Activated T-cell treated with anti-CD3 and anti-CD28 coated beads, Interleukin-2, amount 50 U/mL, for 72 hours (primary cell): ENCODE measurements around the gene ANKRD63. TPM values are rescaled to one million over a fixed set of nuclear protein-coding genes. Genes with fewer than 3 reads are reported as not detected.

ENCODE experiments used
- ATAC-seq, 2 donors: fragments of 150-1000 bp; cut with Tn5 transposase; replicated peaks in 1 of 2; 2 replicates each; pipeline ENCODE4 v1.10.0; 2021; ENCODE audit warnings: moderate library complexity in 2 of 2, mild to moderate bottlenecking in 1 of 2
- DNase-seq, 2 donors: peaks; one replicate each; pipeline ENCODE4 v3.0.0; 2021 to 2022; ENCODE audit warnings: mixed read lengths in 1 of 2
- H3K27ac Mint-ChIP-seq: one replicate; pipeline ENCODE4 v1.8.0; 2022; ENCODE audit warnings: mild to moderate bottlenecking, moderate library complexity, mixed read lengths
- H3K27me3 Mint-ChIP-seq: one replicate; pipeline ENCODE4 v1.8.0; 2022; ENCODE audit warnings: low read depth, mixed read lengths
- H3K36me3 Mint-ChIP-seq, 2 donors: one replicate each; pipeline ENCODE4 v1.8.0; 2022; ENCODE audit warnings: mixed read lengths in 2 of 2, mild to moderate bottlenecking in 1 of 2; ENCODE audit not compliant: insufficient read depth in 2 of 2
- H3K4me1 Mint-ChIP-seq: one replicate; pipeline ENCODE4 v1.8.0; 2022; ENCODE audit warnings: low read depth, mixed read lengths
- H3K4me3 Mint-ChIP-seq, 2 donors: one replicate each; pipeline ENCODE4 v1.8.0; 2022; ENCODE audit warnings: mild to moderate bottlenecking in 2 of 2, mixed read lengths in 2 of 2, moderate library complexity in 2 of 2
- H3K9me3 Mint-ChIP-seq, 2 donors: one replicate each; pipeline ENCODE4 v1.8.0; 2022; ENCODE audit warnings: mixed read lengths in 2 of 2
- total RNA-seq, 2 donors: library from RNA; stranded (reverse); gene quantifications; one replicate each; pipeline ENCODE4 v1.2.3, GENCODE V29; 2022

ANKRD63 gene
- total RNA-seq, 2 donors from 2014 or later, result not detected

GRCh38 chr15:40242213-40242599 is 40.7 kb downstream of the ANKRD63 start:
- Mint-ChIP-seq H3K27ac (no peak overlapping the region), H3K9me3 (no peaks in the 10 kb centered on the region), H3K4me1 (peaks cover 5% of the 10 kb centered on the region), H3K36me3 (no peaks in the 10 kb centered on the region), H3K4me3 (no peak overlapping the region), H3K27me3 (peaks cover 24% of the 10 kb centered on the region)
- ATAC-seq (no peak), DNase-seq (no peak)

- H3K36me3 Mint-ChIP-seq, result no peaks in the 10 kb centered on the region
- H3K9me3 Mint-ChIP-seq, result no peaks in the 10 kb centered on the region
- no peak for ATAC-seq
- no peak overlapping the region for H3K27ac Mint-ChIP-seq
- H3K4me3 Mint-ChIP-seq, result no peak overlapping the region
- peaks cover 24% of the 10 kb centered on the region for H3K27me3 Mint-ChIP-seq
- DNase-seq, result no peak
- H3K4me1 Mint-ChIP-seq, result peaks cover 5% of the 10 kb centered on the region
These were observed 41.3 kb downstream of the ANKRD63 start for GRCh38 chr15:40241269-40242212.

DNA sequence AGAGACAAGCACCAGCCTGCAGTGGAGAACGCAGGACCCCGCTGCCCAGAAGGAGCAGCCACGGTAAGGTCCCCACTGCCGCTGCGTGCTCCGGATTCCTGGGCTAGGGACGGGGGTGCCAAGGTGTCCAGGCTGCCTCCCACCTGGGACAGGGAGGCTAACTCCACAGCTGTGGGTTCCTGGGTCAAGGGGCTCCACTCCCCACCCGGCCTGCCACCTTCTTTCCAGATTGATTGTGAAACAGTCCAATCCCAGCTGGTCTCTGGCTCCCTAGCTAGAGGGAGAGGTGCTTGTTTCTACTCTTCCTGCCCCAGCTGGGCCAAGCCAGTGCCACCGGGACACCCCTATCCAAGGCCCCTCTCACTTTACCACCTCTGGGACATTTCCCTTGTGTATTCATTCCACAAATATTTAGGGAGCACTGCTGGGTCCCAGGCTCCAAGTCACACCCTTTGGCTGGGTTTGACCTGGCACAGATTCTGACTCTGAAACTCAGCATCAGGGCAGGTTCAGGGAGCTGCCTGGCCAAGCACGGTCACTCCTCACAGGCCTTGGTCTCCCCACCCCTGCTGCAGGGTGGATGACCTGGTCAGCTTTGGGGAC is 42.1 kb downstream of the ANKRD63 start:
- Mint-ChIP-seq H3K4me1 (peaks cover 5% of the 10 kb centered on the region), H3K27me3 (peaks cover 24% of the 10 kb centered on the region), H3K9me3 (no peaks in the 10 kb centered on the region), H3K36me3 (no peaks in the 10 kb centered on the region), H3K4me3 (no peak overlapping the region), H3K27ac (no peak overlapping the region)
- DNase-seq, result no peak
- no peak for ATAC-seq

GRCh38 chr15:40239693-40240618 is 42.9 kb downstream of the ANKRD63 start:
- peaks cover 5% of the 10 kb centered on the region for H3K4me1 Mint-ChIP-seq
- H3K36me3 Mint-ChIP-seq, result no peaks in the 10 kb centered on the region
- H3K4me3 Mint-ChIP-seq, result no peak overlapping the region
- H3K9me3 Mint-ChIP-seq, result no peaks in the 10 kb centered on the region
- no peak for DNase-seq
- no peak for ATAC-seq
- H3K27me3 Mint-ChIP-seq, result peaks cover 24% of the 10 kb centered on the region
- no peak overlapping the region for H3K27ac Mint-ChIP-seq

DNA sequence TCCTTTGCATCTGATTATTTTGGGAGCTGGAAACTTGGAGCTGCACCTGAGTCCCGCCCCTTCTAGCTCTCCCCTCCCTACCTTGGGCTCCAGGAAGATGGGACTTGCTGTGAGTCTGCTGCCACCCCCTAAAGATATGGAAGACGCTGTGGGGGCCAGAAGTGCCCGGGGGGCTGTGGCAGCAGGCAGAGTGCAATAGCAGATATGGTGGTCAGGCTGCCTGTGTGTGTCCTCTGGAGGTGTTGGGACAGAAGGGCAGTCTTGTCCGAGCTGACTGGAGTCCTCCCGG is 43.5 kb downstream of the ANKRD63 start:
- DNase-seq (no peak), ATAC-seq (no peak)
- H3K27me3 Mint-ChIP-seq, result peaks cover 24% of the 10 kb centered on the region
- no peaks in the 10 kb centered on the region for H3K36me3 Mint-ChIP-seq
- peak overlapping the region; percentile 16 to 47 for H3K4me3 Mint-ChIP-seq
- H3K4me1 Mint-ChIP-seq, result peaks cover 5% of the 10 kb centered on the region
- no peak overlapping the region for H3K27ac Mint-ChIP-seq
- H3K9me3 Mint-ChIP-seq, result no peaks in the 10 kb centered on the region

DNA sequence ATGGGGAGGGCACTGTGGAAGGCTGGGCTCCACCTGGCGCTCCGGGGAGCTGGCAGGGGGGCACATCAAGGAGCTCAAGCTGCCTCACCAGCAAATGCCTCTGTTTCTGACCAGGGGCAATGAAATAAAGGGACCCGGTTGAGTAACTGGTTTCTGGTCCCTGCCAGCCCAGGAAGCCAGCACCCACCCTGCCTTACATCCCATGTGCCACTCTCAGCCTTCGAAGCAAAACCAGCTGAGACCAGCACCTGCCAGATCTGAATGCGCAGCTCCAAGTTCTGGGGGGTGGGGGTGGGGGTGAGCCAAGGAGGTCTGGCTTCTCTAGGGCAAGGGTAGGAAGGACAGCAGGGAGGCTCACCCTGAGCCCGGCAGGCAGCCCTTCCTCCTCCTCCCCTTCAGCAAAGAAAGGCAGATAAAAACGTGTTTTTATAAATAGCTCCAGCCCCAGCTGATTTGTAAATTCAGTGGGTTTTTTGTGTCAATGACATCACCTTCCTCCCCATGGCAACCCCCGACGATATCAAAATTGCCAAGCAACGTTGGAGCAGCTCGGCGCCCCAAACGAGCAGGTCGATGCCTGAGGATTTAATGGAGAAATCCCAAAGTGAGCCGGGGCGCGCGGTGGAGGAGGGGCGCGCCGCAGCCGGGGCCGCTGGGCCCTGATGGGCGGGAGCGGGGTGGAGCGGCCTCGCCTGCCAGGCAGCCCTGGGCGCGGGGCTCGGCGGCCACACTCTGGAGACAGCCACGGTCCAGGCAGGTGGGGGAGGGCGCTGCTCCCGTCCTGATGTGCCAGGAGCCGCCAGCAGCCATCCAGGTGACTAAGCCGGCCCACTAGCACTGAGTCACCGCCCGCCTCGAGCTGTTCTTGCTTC is 44.1 kb downstream of the ANKRD63 start, which contains the start of gene PAK6:
PAK6 (plus strand) TSS at position 532 of the 872 bp plus-strand sequence. CDS start 25,723 bp downstream, outside the sequence.
- peak; percentile 36 to 55 for DNase-seq
- H3K27me3 Mint-ChIP-seq, result peaks cover 24% of the 10 kb centered on the region

DNA sequence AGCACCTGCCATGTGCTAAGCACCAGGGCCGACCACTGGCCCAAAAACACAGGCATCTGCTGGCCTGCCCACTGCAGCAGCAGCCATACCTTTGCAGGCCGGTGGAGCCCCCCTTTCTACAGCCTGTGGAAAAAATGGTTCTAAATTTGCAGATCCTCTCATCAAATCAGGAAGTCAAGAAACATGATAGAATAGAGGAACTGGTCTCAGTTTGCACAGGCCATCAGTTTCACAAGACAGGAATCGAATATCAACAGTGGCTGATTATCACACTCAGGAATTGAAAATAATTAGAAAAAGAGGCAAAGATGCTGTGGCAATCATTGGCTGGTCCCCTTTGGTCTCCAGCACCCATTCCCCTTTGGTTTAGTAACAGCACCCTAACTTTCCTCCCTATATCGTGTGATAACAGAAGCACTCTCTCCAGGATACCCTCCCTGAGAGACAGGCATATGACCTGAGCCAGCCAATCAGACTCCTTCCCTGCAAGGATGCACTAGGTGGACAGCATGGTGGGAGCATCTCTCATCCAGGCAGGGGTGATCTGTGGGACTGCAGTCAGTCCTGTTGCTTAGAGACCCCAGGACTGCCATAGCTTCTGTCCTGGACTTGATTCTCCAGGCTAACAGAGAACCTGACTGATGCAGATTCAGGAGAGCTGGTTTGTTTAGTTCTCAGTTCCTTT is 47.5 kb downstream of the ANKRD63 start:
- no peak for ATAC-seq
- Mint-ChIP-seq H3K27ac (no peak overlapping the region), H3K4me1 (peaks cover 5% of the 10 kb centered on the region), H3K9me3 (no peaks in the 10 kb centered on the region), H3K27me3 (peaks cover 24% of the 10 kb centered on the region), H3K4me3 (no peak overlapping the region), H3K36me3 (no peaks in the 10 kb centered on the region)
- DNase-seq, result no peak

More for the DNA sequence above, 44.1 kb downstream of the ANKRD63 start, which contains the start of gene PAK6:
- H3K27ac Mint-ChIP-seq, result no peak within 1 kb of the TSS
- no peaks in the 10 kb centered on the region for H3K9me3 Mint-ChIP-seq
- ATAC-seq, result peak; percentile 77 to 79
- peak within 1 kb of the TSS; percentile 49 to 66 for H3K4me3 Mint-ChIP-seq
- peaks cover 5% of the 10 kb centered on the region for H3K4me1 Mint-ChIP-seq
- H3K36me3 Mint-ChIP-seq, result no peaks in the 10 kb centered on the region

DNA sequence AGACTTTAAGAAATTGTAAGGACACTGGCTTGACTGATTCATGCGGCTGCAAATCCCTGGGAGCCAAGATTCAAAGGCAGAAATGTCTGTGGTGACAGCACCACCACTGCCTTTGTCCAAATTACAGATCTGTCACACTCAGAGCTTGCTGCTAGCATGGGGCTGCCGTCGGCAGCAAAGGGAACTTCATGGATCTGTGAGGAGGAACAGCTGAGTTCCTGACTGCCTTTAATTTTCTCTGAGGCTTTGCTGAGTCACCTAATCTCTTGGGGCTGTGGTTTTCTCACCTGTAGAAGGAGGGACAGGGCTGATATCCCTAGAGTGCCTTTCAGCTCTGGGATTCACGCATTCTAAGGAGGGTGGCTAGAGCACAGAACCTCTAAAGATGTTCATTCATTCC is 48.1 kb downstream of the ANKRD63 start:
- DNase-seq (no peak), ATAC-seq (no peak)
- Mint-ChIP-seq H3K9me3 (no peaks in the 10 kb centered on the region), H3K27me3 (peaks cover 19% of the 10 kb centered on the region), H3K36me3 (no peaks in the 10 kb centered on the region), H3K27ac (no peak overlapping the region), H3K4me3 (no peak overlapping the region), H3K4me1 (peaks cover 5% of the 10 kb centered on the region)

- no peaks in the 10 kb centered on the region for H3K9me3 Mint-ChIP-seq
- ATAC-seq (no peak), DNase-seq (no peak)
- no peak overlapping the region for H3K4me3 Mint-ChIP-seq
- H3K36me3 Mint-ChIP-seq, result no peaks in the 10 kb centered on the region
- H3K27ac Mint-ChIP-seq, result no peak overlapping the region
- peaks cover 13% of the 10 kb centered on the region for H3K27me3 Mint-ChIP-seq
- no peaks in the 10 kb centered on the region for H3K4me1 Mint-ChIP-seq
These were observed 48.9 kb downstream of the ANKRD63 start for GRCh38 chr15:40233727-40234577.

- H3K27ac Mint-ChIP-seq, result no peak overlapping the region
- no peak for ATAC-seq
- H3K9me3 Mint-ChIP-seq, result no peaks in the 10 kb centered on the region
- no peaks in the 10 kb centered on the region for H3K36me3 Mint-ChIP-seq
- peaks cover 3% of the 10 kb centered on the region for H3K27me3 Mint-ChIP-seq
- no peaks in the 10 kb centered on the region for H3K4me1 Mint-ChIP-seq
- no peak overlapping the region for H3K4me3 Mint-ChIP-seq
- DNase-seq, result no peak
These were observed 50.2 kb downstream of the ANKRD63 start for GRCh38 chr15:40232625-40233070.
